HCT116 (cell line): Measurements from ENCODE around the gene KLHDC8B. TPM values are rescaled to one million over a fixed set of nuclear protein-coding genes. Genes with fewer than 3 reads are reported as not detected.

Source experiments
- ATAC-seq: fragments of 200-7000 bp; cut with Tn5 transposase; 2 replicates; pipeline ENCODE4 v1.9.1; 2020; ENCODE audit warnings: mild to moderate bottlenecking, moderate library complexity
- BruUV-seq: library from RNA; stranded (reverse); fragments of 400-500 nt; replicated peaks from 2 replicates; lab custom pipeline; 2021; lab: Mats Ljungman, UMichigan
- CTCF ChIA-PET: fragments of 300-600 bp; sonication (Branson Sonifier 250); formaldehyde crosslinking; loops from one replicate; lab custom pipeline; 2021; ENCODE audit warnings: antibody characterized with exemption; lab: Charles Lee
- POLR2A ChIA-PET: fragments of 300-600, 350-600 bp; sonication (Branson Sonifier 250); formaldehyde crosslinking; loops from one replicate; lab custom pipeline; 2021; ENCODE audit warnings: antibody characterized with exemption; lab: Charles Lee
- RAD21 ChIA-PET, 2 experiments: fragments of 300-600 bp; sonication (Branson Sonifier 250); formaldehyde crosslinking; loops; one replicate each; lab custom pipeline; 2023; ENCODE audit warnings: low total read pairs in 2 of 2; ENCODE audit not compliant: uncharacterized antibody in 2 of 2, unreplicated experiment in 2 of 2, low non-redundant PET in 1 of 2; lab: Charles Lee
- DNase-seq: peaks from one replicate; pipeline ENCODE4 v3.0.0-alpha.2; 2010; ENCODE audit warnings: low read depth, low spot score
- H2AFZ ChIP-seq: fragments of 200-600 bp; shearing (Covaris generic), sonication (generic); 2 replicates; pipeline ENCODE4 v1.6.1; 2017; ENCODE audit warnings: low read depth, mixed run types, mixed read lengths, antibody characterized with exemption, low read length; ENCODE audit not compliant: poor library complexity, severe bottlenecking
- H3K27ac ChIP-seq: 2 replicates; pipeline ENCODE4 v1.5.1; 2012; ENCODE audit warnings: low read depth, low read length
- H3K27me3 ChIP-seq: fragments of 200-600 bp; sonication (generic); 2 replicates; pipeline ENCODE4 v1.6.1; 2016; ENCODE audit warnings: mixed run types, low read length, mixed read lengths; ENCODE audit not compliant: insufficient read depth
- H3K36me3 ChIP-seq, 2 experiments: fragments of 200-500 bp in 1 of 2; fragments of 200-600 bp in 1 of 2; sonication (Bioruptor generic) in 1 of 2; sonication (generic) in 1 of 2; 2 replicates each; pipeline versions ENCODE4 v1.5.1 to v1.6.1; 2014 to 2016; ENCODE audit warnings: low read length in 2 of 2, inconsistent platforms in 1 of 2, mixed read lengths in 1 of 2, mixed run types in 1 of 2; ENCODE audit not compliant: insufficient read depth in 2 of 2, control insufficient read depth in 1 of 2
- H3K4me1 ChIP-seq, 2 experiments: fragments of 200-600 bp in 1 of 2; sonication (generic) in 1 of 2; 2 replicates each; pipeline versions ENCODE4 v1.5.1 to v1.6.1; 2012 to 2017; ENCODE audit warnings: low read length in 2 of 2, inconsistent platforms in 1 of 2, mild to moderate bottlenecking in 1 of 2, mixed read lengths in 1 of 2, mixed run types in 1 of 2, moderate library complexity in 1 of 2; ENCODE audit not compliant: insufficient read depth in 2 of 2, control insufficient read depth in 1 of 2
- H3K4me2 ChIP-seq: fragments of 200-600 bp; sonication (generic); 2 replicates; pipeline ENCODE4 v1.6.1; 2017; ENCODE audit warnings: mixed run types, low read length, mixed read lengths
- H3K4me3 ChIP-seq, 2 experiments: fragments of 200-600 bp in 1 of 2; sonication (generic) in 1 of 2; replicated peaks in 1 of 2; 2 replicates each; pipeline ENCODE4 v1.5.1; 2011 to 2016; ENCODE audit warnings: low read length in 2 of 2, control low read depth in 1 of 2, low read depth in 1 of 2, mild to moderate bottlenecking in 1 of 2, mixed read lengths in 1 of 2, mixed run types in 1 of 2
- H3K79me2 ChIP-seq: fragments of 200-600 bp; sonication (generic); 2 replicates; pipeline ENCODE4 v1.6.1; 2017; ENCODE audit warnings: mild to moderate bottlenecking, mixed run types, low read length, moderate library complexity, mixed read lengths; ENCODE audit not compliant: insufficient read depth
- H3K9ac ChIP-seq: fragments of 200-600 bp; sonication (generic); 2 replicates; pipeline ENCODE4 v1.6.1; 2016; ENCODE audit warnings: low read length, mixed read lengths
- H3K9me2 ChIP-seq: fragments of 200-600 bp; sonication (generic), shearing (Covaris generic); 2 replicates; pipeline ENCODE4 v1.6.1; 2017; ENCODE audit warnings: mixed run types, mild to moderate bottlenecking, moderate library complexity; ENCODE audit not compliant: insufficient read depth
- H3K9me3 ChIP-seq, 2 experiments: fragments of 200-500 bp in 1 of 2; fragments of 200-600 bp in 1 of 2; sonication (Bioruptor generic) in 1 of 2; sonication (generic) in 1 of 2; 2 replicates each; pipeline ENCODE4 v1.6.1; 2014 to 2017; ENCODE audit warnings: low read length in 2 of 2, mixed read lengths in 2 of 2, inconsistent platforms in 1 of 2, low read depth in 1 of 2, mild to moderate bottlenecking in 1 of 2, mixed run types in 1 of 2, moderate library complexity in 1 of 2; ENCODE audit not compliant: control insufficient read depth in 1 of 2, insufficient read depth in 1 of 2
- H4K20me1 ChIP-seq: fragments of 200-600 bp; sonication (generic), shearing (Covaris generic); 2 replicates; pipeline ENCODE4 v1.6.1; 2017; ENCODE audit warnings: mixed run types, mild to moderate bottlenecking, moderate library complexity; ENCODE audit not compliant: insufficient read depth
- CBX3 ChIP-seq: IDR thresholded peaks from 2 replicates; pipeline ENCODE4 v1.6.1; 2012; ENCODE audit warnings: low read depth
- EGR1 ChIP-seq: IDR thresholded peaks from 2 replicates; pipeline ENCODE4 v1.6.1; 2012; ENCODE audit warnings: low read depth
- EZH2 ChIP-seq: fragments of 200-600 bp; sonication (generic); IDR thresholded peaks from 2 replicates; pipeline ENCODE4 v1.6.1; 2017; ENCODE audit warnings: antibody characterized with exemption, mixed run types
- POLR2A ChIP-seq: IDR thresholded peaks from 2 replicates; pipeline ENCODE4 v1.7.0; 2011; ENCODE audit warnings: borderline replicate concordance; ENCODE audit not compliant: insufficient read depth, insufficient read length; ENCODE audit errors: extremely low read depth
- POLR2AphosphoS5 ChIP-seq: IDR thresholded peaks from 2 replicates; pipeline ENCODE4 v1.6.1; 2011; ENCODE audit warnings: mild to moderate bottlenecking, low read depth, low read length, moderate library complexity
- SIN3A ChIP-seq: IDR thresholded peaks from 2 replicates; pipeline ENCODE4 v1.6.1; 2012; ENCODE audit warnings: low read depth
- SP1 ChIP-seq: IDR thresholded peaks from 2 replicates; pipeline ENCODE4 v1.6.1; 2012; ENCODE audit warnings: low read depth
- TCF7L2 ChIP-seq: IDR thresholded peaks from 2 replicates; pipeline ENCODE4 v1.7.0; 2011; ENCODE audit warnings: borderline replicate concordance, inconsistent platforms; ENCODE audit not compliant: insufficient read depth, insufficient read length; ENCODE audit errors: extremely low read depth
- intact Hi-C: fragments of 100-400 bp; cut with micrococcal nuclease; formaldehyde crosslinking; loops from 2 replicates; pipeline ENCODE4 v1.10.0; 2022
- total RNA-seq: library from RNA; stranded (reverse); gene quantifications from one replicate; pipeline ENCODE4 v1.2.1, GENCODE V29; 2021; ENCODE audit not compliant: unreplicated experiment
- TF ChIP-seq, protein P1 (sequence below): IDR thresholded peaks from 2 replicates; pipeline ENCODE4 v1.6.1; 2012

KLHDC8B gene
- total RNA-seq, 1 experiment from 2014 or later, result 10.4 TPM

- intact Hi-C loops, result no loop called here
- TF ChIP-seq TCF7L2 (no peak), SIN3A (no peak)
- H3K27ac ChIP-seq, result peak overlapping the region; percentile 100; the same call in 1 of the 2 replicates
- H3K4me2 ChIP-seq, result no peak overlapping the region
- ChIA-PET CTCF (no interaction called here), RAD21 (no interaction called here), POLR2A (no interaction called here)
- no peak overlapping the region for H3K9ac ChIP-seq
- H4K20me1 ChIP-seq, result no peaks in the 10 kb centered on the region
- BruUV-seq, result no TSS peak
- DNase-seq (no peak), ATAC-seq (no peak)
- H3K4me3 ChIP-seq, result no peak overlapping the region
- no peaks in the 10 kb centered on the region for H3K27me3 ChIP-seq
- no peak overlapping the region for H2AFZ ChIP-seq
- H3K9me2 ChIP-seq, result no peaks in the 10 kb centered on the region
- peaks cover 17 to 19% of the 10 kb centered on the region in 2 experiments; a peak in 3 of 4 replicates for H3K36me3 ChIP-seq
- H3K79me2 ChIP-seq, result peaks cover 21% of the 10 kb centered on the region
- H3K4me1 ChIP-seq, result peaks cover 7 to 14% of the 10 kb centered on the region in 2 experiments
- H3K9me3 ChIP-seq, result no peaks in the 10 kb centered on the region
These were observed 49.4 kb upstream of the KLHDC8B start for GRCh38 chr3:49122022-49122421.

DNA sequence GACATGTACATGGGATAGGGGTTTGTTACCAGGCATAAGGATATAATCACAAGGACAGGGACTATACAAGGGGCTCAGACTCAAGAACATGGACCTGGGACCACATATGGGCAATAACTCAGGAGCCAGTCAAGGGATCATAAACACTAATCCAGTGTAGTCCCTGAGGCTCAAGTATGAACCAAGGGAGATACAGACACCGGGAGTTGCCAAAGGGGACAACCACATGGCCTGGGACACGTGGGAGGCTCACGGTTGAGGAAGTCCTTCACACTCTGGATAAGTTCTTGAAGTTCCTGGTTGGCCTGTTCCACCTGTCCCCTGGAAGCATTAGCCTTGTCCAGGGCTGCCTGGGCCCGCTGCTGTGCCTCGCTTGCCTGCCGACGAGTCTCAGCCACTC, 48.9 kb upstream of the KLHDC8B start:
- H2AFZ ChIP-seq, result no peak overlapping the region
- ChIA-PET CTCF (no interaction called here), POLR2A (no interaction called here), RAD21 (no interaction called here)
- H3K36me3 ChIP-seq, result peaks cover 12 to 15% of the 10 kb centered on the region in 2 experiments; a peak in 3 of 4 replicates
- no peak overlapping the region for H3K27ac ChIP-seq
- no peak overlapping the region for H3K4me2 ChIP-seq
- intact Hi-C loops, result no loop called here
- peaks cover 7 to 14% of the 10 kb centered on the region in 2 experiments for H3K4me1 ChIP-seq
- H3K9me2 ChIP-seq, result no peaks in the 10 kb centered on the region
- DNase-seq, result no peak
- H3K9ac ChIP-seq, result no peak overlapping the region
- H3K27me3 ChIP-seq, result no peaks in the 10 kb centered on the region
- H3K9me3 ChIP-seq, result no peaks in the 10 kb centered on the region
- TF ChIP-seq CBX3 (no peak), EGR1 (no peak), EZH2 (no peak), POLR2AphosphoS5 (no peak), SP1 (no peak), POLR2A (no peak)
- TF ChIP-seq, protein P1, sequence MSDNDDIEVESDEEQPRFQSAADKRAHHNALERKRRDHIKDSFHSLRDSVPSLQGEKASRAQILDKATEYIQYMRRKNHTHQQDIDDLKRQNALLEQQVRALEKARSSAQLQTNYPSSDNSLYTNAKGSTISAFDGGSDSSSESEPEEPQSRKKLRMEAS, result no peak
- no peak for ATAC-seq
- no TSS peak for BruUV-seq
- peaks cover 21% of the 10 kb centered on the region for H3K79me2 ChIP-seq
- no peaks in the 10 kb centered on the region for H4K20me1 ChIP-seq
- no peak overlapping the region for H3K4me3 ChIP-seq
